GM18867 (cell line): Measurements from ENCODE around the gene TBX1.

Experiments
- ATAC-seq: cut with Tn5 transposase; IDR thresholded peaks from one replicate; pipeline ENCODE4 v1.9.1; 2021; ENCODE audit warnings: mild to moderate bottlenecking, moderate library complexity; ENCODE audit not compliant: unreplicated experiment

Gene TBX1

DNA sequence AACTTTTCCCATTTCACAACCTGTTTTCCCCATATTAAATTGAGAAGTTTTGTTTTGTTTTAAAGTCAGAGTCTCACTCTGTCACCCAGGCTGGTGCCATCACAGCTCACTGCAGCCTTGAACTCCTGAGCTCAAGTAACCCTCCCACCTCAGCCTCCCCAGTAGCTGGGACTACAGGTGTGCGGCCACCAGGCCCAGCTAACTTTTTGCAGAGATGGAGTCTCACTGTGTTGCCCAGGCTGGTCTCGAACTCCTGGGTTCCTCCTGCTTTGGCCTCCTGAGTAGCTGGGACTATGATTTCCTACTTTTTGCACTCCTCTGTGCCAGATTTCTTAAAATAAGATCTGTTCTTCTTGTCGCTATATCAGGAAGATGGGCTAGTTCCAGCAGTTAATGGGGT, 49.2 kb downstream of the TBX1 start:
- no peak for ATAC-seq

DNA sequence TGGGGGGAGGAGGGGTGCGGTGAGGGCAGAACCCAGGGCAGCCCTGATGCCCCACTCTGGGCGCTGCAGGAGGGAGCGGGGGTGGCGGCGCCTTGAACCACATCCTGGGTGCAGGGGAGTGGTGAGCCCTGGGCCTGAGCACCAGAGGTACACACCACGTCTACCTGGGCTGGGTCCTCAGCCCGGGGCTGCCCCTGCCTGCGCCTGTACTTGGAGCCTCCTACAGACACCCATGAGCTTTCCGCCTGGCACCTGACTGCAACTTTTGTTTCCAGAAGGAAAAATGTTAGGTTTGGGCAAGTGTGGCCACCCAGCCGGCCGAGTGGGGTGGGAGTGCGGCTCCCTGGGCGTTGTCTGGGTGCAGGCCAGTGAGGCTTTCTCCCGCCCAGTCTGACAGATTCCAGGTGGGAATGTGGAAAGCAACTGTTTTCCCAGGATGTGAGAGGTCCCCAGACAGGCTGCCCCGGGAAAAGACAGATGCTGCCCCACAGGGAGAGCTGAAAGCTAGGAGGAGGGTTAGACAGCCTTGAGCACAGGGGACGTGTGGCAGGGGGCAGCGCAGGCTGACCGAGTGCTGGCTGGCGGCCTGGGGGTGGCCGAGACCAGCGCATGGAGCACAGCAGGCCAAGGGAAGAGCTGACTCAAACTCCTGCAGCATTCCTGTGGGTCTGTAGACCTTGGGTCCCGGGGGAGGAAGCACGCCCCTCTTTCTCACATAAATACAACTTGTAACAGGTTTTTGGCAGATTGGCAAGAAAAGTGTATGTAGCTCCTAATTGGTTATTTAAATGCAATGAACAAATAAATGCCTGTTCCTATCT, 50.0 kb downstream of the TBX1 start:
- ATAC-seq: no peak

DNA sequence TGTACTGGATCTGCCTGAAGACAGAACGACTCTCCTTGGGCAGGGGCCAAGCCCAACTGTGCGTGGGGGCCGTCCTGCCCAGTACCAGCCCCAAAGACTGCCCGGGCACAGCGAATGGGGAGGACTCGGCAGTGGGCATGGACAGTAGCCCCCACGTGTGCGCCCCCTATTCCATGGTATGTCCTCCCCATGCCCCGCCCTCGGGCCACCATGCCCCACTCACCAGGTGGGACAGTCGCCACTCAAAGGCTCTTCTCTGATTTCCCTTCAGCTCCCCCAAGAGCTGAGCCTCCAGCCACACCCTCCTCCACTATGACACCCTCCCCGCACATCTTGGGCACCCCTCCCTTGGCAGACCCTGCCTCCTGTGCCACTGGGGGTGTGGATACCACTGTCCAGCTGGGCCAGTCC, 50.6 kb downstream of the TBX1 start:
- ATAC-seq: no peak

DNA sequence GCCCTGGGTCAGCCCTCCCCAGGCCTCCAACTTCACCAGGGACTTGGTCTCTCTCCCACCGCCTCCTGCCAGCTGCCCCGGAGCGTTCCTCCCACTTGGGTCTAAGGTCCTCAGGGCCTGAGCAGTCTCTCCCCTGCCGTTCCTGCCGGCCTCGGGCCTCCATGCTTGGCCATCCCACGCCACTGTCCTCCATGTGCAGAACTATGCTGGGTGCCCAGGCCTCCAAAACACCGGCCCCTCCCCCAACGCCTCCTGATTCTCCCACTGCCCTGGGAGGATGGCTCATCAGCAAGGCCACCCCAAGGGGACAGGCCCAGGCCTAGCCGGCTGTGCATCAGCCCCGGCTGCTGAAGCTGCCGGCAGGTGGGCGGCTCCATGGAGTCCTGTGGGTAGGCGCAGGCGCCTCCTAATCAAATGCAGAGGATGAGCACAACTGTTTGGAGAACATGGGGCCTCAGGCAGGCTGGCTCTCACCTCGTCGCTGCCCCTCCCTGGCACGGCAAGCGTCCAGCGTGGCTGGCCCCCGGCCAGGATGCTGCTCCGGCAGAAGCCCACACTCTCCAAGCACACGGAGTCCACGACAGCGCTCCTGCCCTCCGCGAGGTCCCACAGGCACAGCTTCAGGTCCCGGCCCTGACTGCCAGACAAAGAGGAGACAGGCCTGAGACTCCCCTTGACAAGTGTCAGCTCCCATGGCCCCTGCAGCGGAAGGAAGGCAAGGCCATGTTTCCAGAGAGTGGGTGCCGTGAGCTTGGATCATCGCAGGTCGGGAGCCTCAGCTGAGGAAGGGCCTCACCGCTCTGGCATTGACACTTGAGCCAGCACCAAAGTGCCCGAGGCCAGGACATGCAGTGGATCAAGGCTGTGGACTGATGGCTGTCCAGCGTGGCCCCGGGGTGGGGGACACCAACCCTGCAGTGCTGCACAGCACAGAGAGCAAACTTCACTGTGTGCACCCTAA, 51.5 kb downstream of the TBX1 start:
- no peak for ATAC-seq

DNA sequence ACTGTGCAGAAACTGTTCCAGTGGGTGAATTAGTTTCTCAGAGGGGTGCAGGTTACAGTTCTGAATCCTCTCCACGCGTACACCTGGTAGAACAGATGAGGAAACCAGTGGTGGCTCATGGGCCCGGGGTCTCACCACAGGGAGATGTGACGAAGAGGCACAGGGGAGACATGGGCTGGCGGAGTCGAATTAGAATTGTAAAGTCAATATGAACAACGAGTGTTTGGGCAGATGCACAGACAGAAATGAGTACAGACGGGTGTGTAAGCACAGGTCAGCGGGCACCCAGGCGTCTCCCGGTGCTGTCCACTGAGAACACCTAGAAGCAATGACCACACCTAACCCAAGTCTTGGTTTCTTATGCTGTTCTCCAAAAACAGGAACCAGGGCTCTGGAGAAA, 52.3 kb downstream of the TBX1 start:
- no peak for ATAC-seq

DNA sequence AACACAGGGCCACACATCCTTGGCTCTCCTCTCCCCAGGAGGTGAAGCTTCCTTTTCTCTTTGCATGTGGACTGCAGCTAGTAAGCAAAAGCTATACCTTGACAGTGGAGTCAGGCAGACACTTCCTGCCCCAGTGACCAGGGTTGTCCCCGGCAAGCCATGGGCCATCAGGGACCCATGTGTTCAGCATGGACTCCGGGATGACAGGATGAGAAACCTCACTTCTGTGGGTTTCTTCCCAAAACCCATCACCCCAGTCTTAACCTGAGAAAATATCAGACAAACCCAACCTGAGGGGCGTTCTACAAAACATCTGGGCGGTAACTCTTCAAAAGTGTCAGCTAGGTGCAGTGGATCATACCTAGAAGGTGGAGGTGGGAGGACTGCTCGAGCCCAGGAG, 53.9 kb downstream of the TBX1 start:
- ATAC-seq: no peak

DNA sequence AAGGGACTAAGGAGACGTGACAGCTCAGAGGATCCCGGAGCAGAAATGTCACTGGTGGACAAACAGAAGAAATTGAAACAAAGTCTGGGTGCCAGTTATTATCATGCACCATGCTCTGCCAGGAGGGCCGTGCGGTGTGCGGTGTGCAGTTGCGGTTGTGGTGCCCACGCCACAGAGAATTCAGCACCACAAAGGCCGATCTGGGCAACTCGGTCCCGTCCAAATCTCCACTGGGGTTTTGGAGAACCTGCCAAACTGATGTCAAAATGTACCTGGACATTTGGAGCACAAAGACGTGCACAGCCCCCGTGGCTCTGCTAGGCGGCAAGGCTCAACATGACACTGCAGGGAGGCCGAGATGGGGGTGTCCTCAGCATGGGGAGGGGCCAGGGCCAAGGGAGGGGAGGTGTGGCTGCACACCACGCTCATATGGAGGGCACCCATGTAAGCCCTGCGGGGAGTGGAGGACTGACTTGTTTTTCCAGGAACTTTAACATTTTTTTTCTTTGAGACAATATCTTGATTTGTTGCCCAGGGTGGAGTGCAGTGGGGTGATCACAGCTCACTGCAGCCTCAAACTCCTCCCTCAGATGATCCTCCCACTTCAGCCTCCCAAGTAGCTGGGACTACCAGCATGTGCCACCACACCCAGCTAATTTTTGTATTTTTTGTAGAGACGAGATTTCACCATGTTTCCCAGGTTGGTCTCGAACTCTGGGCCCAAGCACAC, 54.7 kb downstream of the TBX1 start:
- no peak for ATAC-seq

DNA sequence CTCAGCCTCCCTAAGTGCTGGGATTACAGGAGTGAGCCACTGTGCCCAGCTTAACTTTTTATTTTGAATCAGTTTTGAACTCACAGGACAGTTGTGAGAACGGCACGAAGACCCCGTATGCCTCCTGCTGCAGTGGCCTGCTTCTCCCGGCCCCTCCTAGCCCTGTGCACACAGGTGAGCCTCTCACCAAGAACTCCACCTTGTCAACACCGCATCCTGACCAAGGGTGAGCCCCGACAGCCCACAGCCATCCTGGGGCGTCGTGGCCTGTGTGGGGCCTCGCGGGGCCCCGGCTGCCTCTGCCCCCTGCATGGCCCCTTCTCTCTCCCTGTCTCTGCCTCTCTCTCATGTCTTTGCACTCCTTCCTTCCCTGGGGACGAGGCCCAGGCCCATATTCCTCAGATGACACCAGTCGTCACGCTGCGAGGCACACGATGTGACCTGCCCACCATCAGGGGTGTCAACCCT, 55.3 kb downstream of the TBX1 start:
- ATAC-seq: no peak

DNA sequence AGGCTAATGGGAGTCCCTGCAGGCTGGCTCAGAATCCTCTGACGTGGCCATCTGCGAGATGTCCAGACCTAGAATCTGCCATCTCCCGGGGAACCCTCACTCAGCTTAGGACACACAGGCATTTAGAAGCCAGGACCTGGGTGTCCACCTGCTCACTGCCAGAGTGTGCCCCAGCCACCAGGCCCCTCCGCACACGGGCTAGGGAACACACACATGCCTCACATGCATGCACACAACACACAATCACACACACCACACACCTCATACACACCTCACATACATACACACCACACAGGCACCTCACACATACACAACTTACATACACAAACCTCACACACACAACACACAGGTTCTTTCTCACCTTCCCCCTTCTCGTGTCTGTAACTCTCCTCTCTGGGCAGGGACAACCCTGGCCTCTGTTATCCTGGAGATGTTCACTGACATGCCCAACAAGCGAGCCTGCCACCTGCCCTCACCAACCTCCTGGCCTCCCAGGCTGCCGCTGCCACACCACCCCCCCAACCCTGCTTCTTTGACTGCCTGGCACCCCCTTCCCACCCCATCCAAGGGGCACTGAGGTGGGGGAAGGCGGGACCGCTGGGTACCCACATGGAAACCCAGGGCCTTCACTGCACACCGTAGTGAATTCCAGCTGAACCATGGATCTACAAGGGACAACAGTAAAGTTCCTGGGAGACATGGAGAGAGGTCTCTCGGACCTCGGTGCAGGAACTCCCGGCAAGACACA, 56.0 kb downstream of the TBX1 start:
- ATAC-seq: no peak
